CD4-positive, alpha-beta T cell (primary cell): Measurements from ENCODE around the gene SAMD5. TPM values are rescaled to one million over a fixed set of nuclear protein-coding genes. Genes with fewer than 3 reads are reported as not detected.

ENCODE experiments used
- ATAC-seq: fragments of 200-7000 bp; cut with Tn5 transposase; one replicate; pipeline ENCODE4 v1.10.0; 2022; ENCODE audit warnings: mild to moderate bottlenecking; ENCODE audit not compliant: poor library complexity
- CTCF ChIA-PET: fragments of 350-600 bp; sonication (Branson Sonifier 250); formaldehyde crosslinking; loops from one replicate; lab custom pipeline; 2021; ENCODE audit warnings: antibody characterized with exemption, inconsistent platforms; lab: Charles Lee
- POLR2A ChIA-PET: fragments of 350-600 bp; sonication (Branson Sonifier 250); formaldehyde crosslinking; loops from one replicate; lab custom pipeline; 2021; ENCODE audit warnings: antibody characterized with exemption, inconsistent platforms; lab: Charles Lee
- DNase-seq, 14 experiments: peaks; one replicate each; pipeline ENCODE4 v3.0.0-alpha.2; 2013 to 2020; ENCODE audit warnings: mixed read lengths in 2 of 14
- H3K27ac ChIP-seq, 2 donors: one replicate each; pipeline versions ENCODE4 v1.5.1 to v1.7.0; 2013; ENCODE audit warnings: low read length in 2 of 2, low read depth in 1 of 2, mild to moderate bottlenecking in 1 of 2
- H3K27me3 ChIP-seq, 2 experiments: 1 replicate in 1 of 2; 2 replicates in 1 of 2; pipeline versions ENCODE4 v1.6.1 to v1.7.0; 2013; ENCODE audit warnings: low read length in 2 of 2, control low read depth in 1 of 2, mild to moderate bottlenecking in 1 of 2, moderate library complexity in 1 of 2; ENCODE audit not compliant: insufficient read depth in 2 of 2, control insufficient read depth in 1 of 2
- H3K36me3 ChIP-seq: one replicate; pipeline ENCODE4 v1.6.1; 2013; ENCODE audit warnings: low read length, control low read depth; ENCODE audit not compliant: insufficient read depth
- H3K4me1 ChIP-seq: one replicate; pipeline ENCODE4 v1.6.1; 2013; ENCODE audit warnings: low read length, control low read depth; ENCODE audit not compliant: insufficient read depth
- H3K4me3 ChIP-seq: one replicate; pipeline ENCODE4 v1.5.1; 2013; ENCODE audit warnings: mild to moderate bottlenecking, low read length, moderate library complexity
- H3K9me3 ChIP-seq, 2 experiments: 1 replicate in 1 of 2; 2 replicates in 1 of 2; pipeline versions ENCODE4 v1.6.1 to v1.7.0; 2013; ENCODE audit warnings: low read length in 2 of 2, mild to moderate bottlenecking in 2 of 2, control low read depth in 1 of 2, moderate library complexity in 1 of 2; ENCODE audit not compliant: control insufficient read depth in 1 of 2, insufficient read depth in 1 of 2
- H3K27ac Mint-ChIP-seq: one replicate; pipeline ENCODE4 v1.8.0; 2020; ENCODE audit warnings: mixed read lengths
- H3K27me3 Mint-ChIP-seq: one replicate; pipeline ENCODE4 v1.8.0; 2021; ENCODE audit warnings: mixed read lengths
- H3K36me3 Mint-ChIP-seq: one replicate; pipeline ENCODE4 v1.8.0; 2021; ENCODE audit warnings: low read depth, mixed read lengths
- H3K4me1 Mint-ChIP-seq: one replicate; pipeline ENCODE4 v1.8.0; 2021; ENCODE audit warnings: low read depth, mixed read lengths
- H3K4me3 Mint-ChIP-seq: one replicate; pipeline ENCODE4 v1.8.0; 2020; ENCODE audit warnings: mild to moderate bottlenecking, mixed read lengths
- H3K9me3 Mint-ChIP-seq: one replicate; pipeline ENCODE4 v1.8.0; 2020; ENCODE audit warnings: mixed read lengths
- CTCF ChIP-seq: fragments of 200-600 bp; IDR thresholded peaks from one replicate; pipeline ENCODE4 v1.8.0; 2022; ENCODE audit warnings: antibody characterized with exemption, mild to moderate bottlenecking
- intact Hi-C, 2 experiments: fragments of 100-400 bp; cut with DNase I in 1 of 2; cut with micrococcal nuclease in 1 of 2; formaldehyde crosslinking; loops; one replicate each; pipeline versions ENCODE4 v1.15.1 to v1.9.0; 2023 to 2025; cut with DNase I, micrococcal nuclease
- total RNA-seq, 174 experiments: library from RNA in 2 of 174; stranded (reverse) in 2 of 174; gene quantifications; one replicate each; pipeline ENCODE4 v1.2.3 and lab custom pipeline; 2021 to 2026

Gene SAMD5
- total RNA-seq, 2 experiments from 2014 or later, result not detected

- no peak overlapping the region for H3K4me3 Mint-ChIP-seq
- H3K27me3 Mint-ChIP-seq, result peaks cover 9% of the 10 kb centered on the region
- CTCF ChIA-PET, result no interaction called here
- POLR2A ChIA-PET, result no interaction called here
- H3K27ac Mint-ChIP-seq, result no peak overlapping the region
- intact Hi-C loops, result no loop called here
- no peaks in the 10 kb centered on the region for H3K36me3 Mint-ChIP-seq
- no peak for TF ChIP-seq CTCF
- Histone ChIP-seq H3K27me3 (no peaks in the 10 kb centered on the region), H3K9me3 (peaks cover 0 to 7% of the 10 kb centered on the region in 2 experiments), H3K4me1 (no peaks in the 10 kb centered on the region), H3K4me3 (no peak overlapping the region), H3K27ac (no peak overlapping the region), H3K36me3 (no peaks in the 10 kb centered on the region)
- ATAC-seq (no peak), DNase-seq (no peak)
- H3K9me3 Mint-ChIP-seq, result no peaks in the 10 kb centered on the region
- H3K4me1 Mint-ChIP-seq, result no peaks in the 10 kb centered on the region
Observed at GRCh38 chr6:147560670-147561069, 52.2 kb downstream of the SAMD5 start.

- H3K9me3 ChIP-seq, result peaks cover 0 to 3% of the 10 kb centered on the region in 2 experiments
- no peaks in the 10 kb centered on the region for H3K27me3 ChIP-seq
- H3K27ac Mint-ChIP-seq, result no peak overlapping the region
- no peaks in the 10 kb centered on the region for H3K36me3 Mint-ChIP-seq
- ChIA-PET CTCF (no interaction called here), POLR2A (no interaction called here)
- intact Hi-C loops, result no loop called here
- no peaks in the 10 kb centered on the region for H3K9me3 Mint-ChIP-seq
- no peaks in the 10 kb centered on the region for H3K36me3 ChIP-seq
- no peaks in the 10 kb centered on the region for H3K4me1 Mint-ChIP-seq
- no peak for DNase-seq
- no peak overlapping the region for H3K27ac ChIP-seq
- H3K4me3 Mint-ChIP-seq, result no peak overlapping the region
- no peak overlapping the region for H3K4me3 ChIP-seq
- H3K4me1 ChIP-seq, result no peaks in the 10 kb centered on the region
- peaks cover 9% of the 10 kb centered on the region for H3K27me3 Mint-ChIP-seq
- no peak for TF ChIP-seq CTCF
- no peak for ATAC-seq
Observed at GRCh38 chr6:147561726-147562125, 53.2 kb downstream of the SAMD5 start.

GRCh38 chr6:147563472-147563871, 55.0 kb downstream of the SAMD5 start:
- H3K27me3 ChIP-seq, result no peaks in the 10 kb centered on the region
- Mint-ChIP-seq H3K9me3 (no peaks in the 10 kb centered on the region), H3K27ac (no peak overlapping the region), H3K4me1 (no peaks in the 10 kb centered on the region), H3K27me3 (peaks cover 9% of the 10 kb centered on the region), H3K36me3 (no peaks in the 10 kb centered on the region), H3K4me3 (no peak overlapping the region)
- ATAC-seq, result no peak
- CTCF ChIA-PET, result no interaction called here
- H3K9me3 ChIP-seq, result peaks cover 0 to 3% of the 10 kb centered on the region in 2 experiments
- H3K4me3 ChIP-seq, result no peak overlapping the region
- POLR2A ChIA-PET, result no interaction called here
- no peak overlapping the region for H3K27ac ChIP-seq
- no peaks in the 10 kb centered on the region for H3K4me1 ChIP-seq
- TF ChIP-seq CTCF, result no peak
- intact Hi-C loops, result no loop called here
- no peak for DNase-seq
- no peaks in the 10 kb centered on the region for H3K36me3 ChIP-seq
